ENCODE measurements around the gene HBG2.

- TF ChIP-seq POLR2A (IDR thresholded peaks at IDR 0.05; ENCODE audit: low read depth, low read length) = no peak
- TF ChIP-seq, protein P1, sequence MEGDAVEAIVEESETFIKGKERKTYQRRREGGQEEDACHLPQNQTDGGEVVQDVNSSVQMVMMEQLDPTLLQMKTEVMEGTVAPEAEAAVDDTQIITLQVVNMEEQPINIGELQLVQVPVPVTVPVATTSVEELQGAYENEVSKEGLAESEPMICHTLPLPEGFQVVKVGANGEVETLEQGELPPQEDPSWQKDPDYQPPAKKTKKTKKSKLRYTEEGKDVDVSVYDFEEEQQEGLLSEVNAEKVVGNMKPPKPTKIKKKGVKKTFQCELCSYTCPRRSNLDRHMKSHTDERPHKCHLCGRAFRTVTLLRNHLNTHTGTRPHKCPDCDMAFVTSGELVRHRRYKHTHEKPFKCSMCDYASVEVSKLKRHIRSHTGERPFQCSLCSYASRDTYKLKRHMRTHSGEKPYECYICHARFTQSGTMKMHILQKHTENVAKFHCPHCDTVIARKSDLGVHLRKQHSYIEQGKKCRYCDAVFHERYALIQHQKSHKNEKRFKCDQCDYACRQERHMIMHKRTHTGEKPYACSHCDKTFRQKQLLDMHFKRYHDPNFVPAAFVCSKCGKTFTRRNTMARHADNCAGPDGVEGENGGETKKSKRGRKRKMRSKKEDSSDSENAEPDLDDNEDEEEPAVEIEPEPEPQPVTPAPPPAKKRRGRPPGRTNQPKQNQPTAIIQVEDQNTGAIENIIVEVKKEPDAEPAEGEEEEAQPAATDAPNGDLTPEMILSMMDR (conservative IDR thresholded peaks at IDR 0.05; ENCODE audit: low read depth, low read length) = no peak
- no peak for TF ChIP-seq FOS (IDR thresholded peaks at IDR 0.05; ENCODE audit: low read depth, low read length)
- TF ChIP-seq MAFK (IDR thresholded peaks at IDR 0.05; ENCODE audit: low read depth, low read length) = no peak
- no peak for TF ChIP-seq RFX5 (IDR thresholded peaks at IDR 0.05; ENCODE audit: low read depth, low read length)
- TF ChIP-seq BHLHE40 (IDR thresholded peaks at IDR 0.05; ENCODE audit: low read depth, low read length) = no peak
- no peak for TF ChIP-seq RAD21 (IDR thresholded peaks at IDR 0.05; ENCODE audit: low read length)
- TF ChIP-seq, protein P2, sequence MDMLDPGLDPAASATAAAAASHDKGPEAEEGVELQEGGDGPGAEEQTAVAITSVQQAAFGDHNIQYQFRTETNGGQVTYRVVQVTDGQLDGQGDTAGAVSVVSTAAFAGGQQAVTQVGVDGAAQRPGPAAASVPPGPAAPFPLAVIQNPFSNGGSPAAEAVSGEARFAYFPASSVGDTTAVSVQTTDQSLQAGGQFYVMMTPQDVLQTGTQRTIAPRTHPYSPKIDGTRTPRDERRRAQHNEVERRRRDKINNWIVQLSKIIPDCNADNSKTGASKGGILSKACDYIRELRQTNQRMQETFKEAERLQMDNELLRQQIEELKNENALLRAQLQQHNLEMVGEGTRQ (IDR thresholded peaks at IDR 0.05; ENCODE audit: low read depth, low read length) = no peak
- no peak for TF ChIP-seq SMC3 (IDR thresholded peaks at IDR 0.05; ENCODE audit: low read depth, low read length)
- no peak for TF ChIP-seq MXI1 (IDR thresholded peaks at IDR 0.05; ENCODE audit: borderline replicate concordance, low read depth, low read length)
- no peak for TF ChIP-seq ELK1 (IDR thresholded peaks at IDR 0.05; ENCODE audit: borderline replicate concordance, low read depth, low read length)
- TF ChIP-seq CHD1 (IDR thresholded peaks at IDR 0.05; ENCODE audit: low read depth, low read length) = no peak
- no peak for TF ChIP-seq MAZ (IDR thresholded peaks at IDR 0.05; ENCODE audit: borderline replicate concordance, low read depth, low read length)
- TF ChIP-seq RCOR1 (IDR thresholded peaks at IDR 0.05; ENCODE audit: insufficient replicate concordance, low read length) = no peak
These were observed 49.5 kb upstream of the HBG2 start for GRCh38 chr11:5304046-5304445.

All from IMR-90 (cell line).